ENCODE measurements around the gene FAM184B.
"Not testable (repeated sequence)": the region's sequence is repeated elsewhere in the genome, so short reads cannot be mapped to it uniquely, and the experiment has no call there.

Gene FAM184B

DNA sequence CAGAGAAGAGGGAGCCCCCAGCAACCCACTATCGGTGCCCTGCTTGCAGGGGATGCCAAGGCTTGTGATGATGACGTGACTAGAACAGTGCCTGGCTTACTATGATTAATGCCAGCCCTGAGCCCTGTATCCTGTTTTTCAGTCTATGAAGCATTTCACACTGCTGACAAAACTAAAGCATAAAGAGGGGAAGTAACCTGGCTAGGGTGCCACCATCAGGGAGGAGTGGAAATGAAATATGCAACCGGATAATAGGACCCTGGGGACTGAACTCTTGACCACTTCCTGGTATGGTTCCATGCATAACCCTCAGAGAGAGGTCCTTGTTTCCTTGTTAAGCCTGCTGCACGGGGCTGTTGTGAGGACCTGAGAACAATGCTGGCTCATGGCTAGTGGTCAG lies 116.7 kb downstream of the FAM184B start:
- no peaks in the 10 kb centered on the region for H3K9me3 ChIP-seq (ENCODE audit: control extremely low read depth in 1 of 5, control insufficient read depth in 4 of 5, insufficient read depth in 2 of 5, low read depth in 1 of 5, low read length in 4 of 5)
- CTCF ChIA-PET = interaction anchor here (0.7 to 1.4 kb wide), 3 partner anchors 82 to 285 kb away, joined by 3 to 4 read pairs (median 3); no protein-coding TSS in a partner anchor
- 13% methylated on average over 3 of the region's 4 CpGs for WGBS (ENCODE audit: insufficient coverage)
- H3K27me3 ChIP-seq (replicated peaks in 2 of 5; ENCODE audit: control insufficient read depth in 4 of 5, insufficient read depth in 5 of 5, low read length in 4 of 5) = no peaks in the 10 kb centered on the region
- DNase-seq = peak; percentile 13 to 73 (median 60)
- no peak overlapping the region for H3K27ac ChIP-seq (ENCODE audit: insufficient read depth in 1 of 2, low read depth in 1 of 2, low read length in 2 of 2, poor library complexity in 1 of 2, severe bottlenecking in 2 of 2)
- no peaks in the 10 kb centered on the region for H3K36me3 ChIP-seq (ENCODE audit: control insufficient read depth in 4 of 4, insufficient read depth in 4 of 4, low read length in 3 of 4)
- H3K4me1 ChIP-seq (ENCODE audit: control extremely low read depth in 1 of 4, control insufficient read depth in 4 of 4, insufficient read depth in 4 of 4, low read length in 3 of 4) = peaks cover 4 to 21% (median 9%) of the 10 kb centered on the region in 4 experiments
- H3K4me3 ChIP-seq (ENCODE audit: control insufficient read depth in 1 of 7, extremely low read depth in 1 of 7, insufficient read depth in 4 of 7, low read depth in 2 of 7, low read length in 6 of 7) = peak overlapping the region in 1 of 7 experiments; percentile 7
- POLR2A ChIA-PET = no interaction called here

DNA sequence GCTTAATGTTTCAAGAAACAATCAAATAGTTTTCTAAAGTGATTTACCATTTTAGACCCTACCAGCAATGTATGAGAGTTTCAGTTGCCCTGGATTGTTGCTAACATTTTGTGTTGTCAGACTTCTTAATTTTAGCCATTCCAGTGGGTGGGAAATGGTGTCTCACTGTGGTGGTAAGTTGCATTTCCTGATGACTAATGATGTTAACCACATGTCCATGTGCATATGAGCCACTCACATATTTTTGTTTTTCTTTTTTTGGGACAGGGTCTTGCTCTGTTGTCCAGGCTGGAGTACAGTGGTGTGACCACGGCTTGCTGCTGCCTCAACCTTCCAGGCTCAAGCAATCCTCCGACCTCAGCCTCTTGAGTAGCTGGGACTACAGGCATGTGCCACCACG lies 118.7 kb downstream of the FAM184B start:
- POLR2A ChIA-PET = no interaction called here

GRCh38 chr4:17659196-17659595 lies 122.2 kb downstream of the FAM184B start:
- POLR2A ChIA-PET; H3K9me3 ChIP-seq (ENCODE audit: control extremely low read depth in 1 of 5, control insufficient read depth in 4 of 5, insufficient read depth in 2 of 5, low read depth in 1 of 5, low read length in 4 of 5); DNase-seq; H3K27me3 ChIP-seq (replicated peaks in 2 of 5; ENCODE audit: control insufficient read depth in 4 of 5, insufficient read depth in 5 of 5, low read length in 4 of 5); H3K27ac ChIP-seq (ENCODE audit: insufficient read depth in 1 of 2, low read depth in 1 of 2, low read length in 2 of 2, poor library complexity in 1 of 2, severe bottlenecking in 2 of 2); H3K36me3 ChIP-seq (ENCODE audit: control insufficient read depth in 4 of 4, insufficient read depth in 4 of 4, low read length in 3 of 4); H3K4me1 ChIP-seq (ENCODE audit: control extremely low read depth in 1 of 4, control insufficient read depth in 4 of 4, insufficient read depth in 4 of 4, low read length in 3 of 4); H3K4me3 ChIP-seq (ENCODE audit: control insufficient read depth in 1 of 7, extremely low read depth in 1 of 7, insufficient read depth in 4 of 7, low read depth in 2 of 7, low read length in 6 of 7): not testable (repeated sequence)
- CTCF ChIA-PET = interaction anchor here (2.3 kb wide), 1 partner anchor 11 kb away, joined by 7 read pairs; no protein-coding TSS in a partner anchor
- WGBS (ENCODE audit: insufficient coverage) = 100% methylated on average over 2 of the region's 8 CpGs

More for the DNA sequence above, 118.7 kb downstream of the FAM184B start:
- H3K27me3 ChIP-seq (replicated peaks in 2 of 5; ENCODE audit: control insufficient read depth in 4 of 5, insufficient read depth in 5 of 5, low read length in 4 of 5) = no peaks in the 10 kb centered on the region
- H3K27ac ChIP-seq (ENCODE audit: insufficient read depth in 1 of 2, low read depth in 1 of 2, low read length in 2 of 2, poor library complexity in 1 of 2, severe bottlenecking in 2 of 2) = no peak overlapping the region
- H3K4me3 ChIP-seq (ENCODE audit: control insufficient read depth in 1 of 7, extremely low read depth in 1 of 7, insufficient read depth in 4 of 7, low read depth in 2 of 7, low read length in 6 of 7) = no peak overlapping the region
- WGBS (ENCODE audit: insufficient coverage) = 100% methylated on average over 2 of the region's 3 CpGs
- peaks cover 4 to 21% (median 9%) of the 10 kb centered on the region in 4 experiments for H3K4me1 ChIP-seq (ENCODE audit: control extremely low read depth in 1 of 4, control insufficient read depth in 4 of 4, insufficient read depth in 4 of 4, low read length in 3 of 4)
- no peaks in the 10 kb centered on the region for H3K9me3 ChIP-seq (ENCODE audit: control extremely low read depth in 1 of 5, control insufficient read depth in 4 of 5, insufficient read depth in 2 of 5, low read depth in 1 of 5, low read length in 4 of 5)
- peak; percentile 13 to 58 (median 52) for DNase-seq
- no peaks in the 10 kb centered on the region for H3K36me3 ChIP-seq (ENCODE audit: control insufficient read depth in 4 of 4, insufficient read depth in 4 of 4, low read length in 3 of 4)
- CTCF ChIA-PET = no interaction called here

- Histone ChIP-seq H3K27me3 (replicated peaks in 2 of 5; ENCODE audit: control insufficient read depth in 4 of 5, insufficient read depth in 5 of 5, low read length in 4 of 5) (no peaks in the 10 kb centered on the region), H3K4me1 (ENCODE audit: control extremely low read depth in 1 of 4, control insufficient read depth in 4 of 4, insufficient read depth in 4 of 4, low read length in 3 of 4) (peaks cover 0 to 4% (median 0%) of the 10 kb centered on the region in 4 experiments), H3K9me3 (ENCODE audit: control extremely low read depth in 1 of 5, control insufficient read depth in 4 of 5, insufficient read depth in 2 of 5, low read depth in 1 of 5, low read length in 4 of 5) (no peaks in the 10 kb centered on the region), H3K27ac (ENCODE audit: insufficient read depth in 1 of 2, low read depth in 1 of 2, low read length in 2 of 2, poor library complexity in 1 of 2, severe bottlenecking in 2 of 2) (no peak overlapping the region), H3K36me3 (ENCODE audit: control insufficient read depth in 4 of 4, insufficient read depth in 4 of 4, low read length in 3 of 4) (no peaks in the 10 kb centered on the region), H3K4me3 (ENCODE audit: control insufficient read depth in 1 of 7, extremely low read depth in 1 of 7, insufficient read depth in 4 of 7, low read depth in 2 of 7, low read length in 6 of 7) (no peak overlapping the region)
- no peak for DNase-seq
- POLR2A ChIA-PET = no interaction called here
- CTCF ChIA-PET = no interaction called here
- WGBS (ENCODE audit: insufficient coverage) = 96% methylated on average over 9 of the region's 9 CpGs
Measured at GRCh38 chr4:17657849-17658248, 123.6 kb downstream of the FAM184B start.

DNA sequence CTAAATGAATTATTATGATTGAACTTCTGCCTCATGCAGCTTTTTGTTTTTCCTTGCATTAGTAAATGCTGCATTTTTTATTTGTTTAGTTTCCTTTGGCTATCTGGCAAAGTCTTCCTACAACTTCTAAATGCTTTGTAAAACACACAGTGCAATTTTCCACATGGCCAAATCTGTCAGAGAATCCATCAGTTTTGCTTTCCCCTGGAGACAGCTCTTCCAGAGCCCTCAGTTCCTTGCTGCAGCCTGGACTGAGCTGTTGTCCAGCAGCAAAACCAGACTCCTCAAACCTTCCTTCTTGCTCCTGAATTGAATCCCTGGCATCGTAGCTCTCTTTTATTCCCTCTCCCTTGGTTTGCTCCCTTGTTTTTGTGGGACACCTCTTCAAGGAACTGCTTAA lies 124.3 kb downstream of the FAM184B start:
- 100% methylated on average over 1 of the region's 1 CpG for WGBS (ENCODE audit: insufficient coverage)
- ChIA-PET POLR2A (interaction anchor here (0.6 kb wide), 1 partner anchor 82 kb away, joined by 3 read pairs; no protein-coding TSS in a partner anchor), CTCF (no interaction called here)

DNA sequence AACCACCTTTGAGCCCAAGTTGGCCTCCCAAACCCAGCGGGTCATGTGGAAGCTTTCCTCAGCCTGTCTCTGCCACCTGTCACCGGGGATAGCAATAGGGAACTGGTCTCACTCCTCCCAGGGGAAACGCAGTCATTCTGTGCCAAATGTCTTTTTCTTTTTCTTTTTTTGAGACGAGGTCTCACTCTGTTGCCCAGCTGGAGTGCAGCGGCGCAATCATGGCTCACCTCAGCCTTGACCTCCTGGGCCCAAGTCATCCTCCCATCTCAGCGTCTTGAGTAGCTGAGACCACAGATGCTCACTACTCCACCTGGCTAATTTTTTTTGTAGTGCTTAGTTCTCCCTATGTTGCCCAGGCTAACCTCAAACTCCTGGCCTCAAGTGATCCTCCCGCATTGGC lies 126.7 kb downstream of the FAM184B start:
- DNase-seq = no peak
- CTCF ChIA-PET = no interaction called here
- no peaks in the 10 kb centered on the region for H3K9me3 ChIP-seq (ENCODE audit: control extremely low read depth in 1 of 5, control insufficient read depth in 4 of 5, insufficient read depth in 2 of 5, low read depth in 1 of 5, low read length in 4 of 5)
- no peaks in the 10 kb centered on the region for H3K27me3 ChIP-seq (replicated peaks in 2 of 5; ENCODE audit: control insufficient read depth in 4 of 5, insufficient read depth in 5 of 5, low read length in 4 of 5)
- no peak overlapping the region for H3K4me3 ChIP-seq (ENCODE audit: control insufficient read depth in 1 of 7, extremely low read depth in 1 of 7, insufficient read depth in 4 of 7, low read depth in 2 of 7, low read length in 6 of 7)
- H3K4me1 ChIP-seq (ENCODE audit: control extremely low read depth in 1 of 4, control insufficient read depth in 4 of 4, insufficient read depth in 4 of 4, low read length in 3 of 4) = no peaks in the 10 kb centered on the region
- 74% methylated on average over 5 of the region's 8 CpGs for WGBS (ENCODE audit: insufficient coverage)
- no peak overlapping the region for H3K27ac ChIP-seq (ENCODE audit: insufficient read depth in 1 of 2, low read depth in 1 of 2, low read length in 2 of 2, poor library complexity in 1 of 2, severe bottlenecking in 2 of 2)
- no peaks in the 10 kb centered on the region for H3K36me3 ChIP-seq (ENCODE audit: control insufficient read depth in 4 of 4, insufficient read depth in 4 of 4, low read length in 3 of 4)
- POLR2A ChIA-PET = no interaction called here

More for the DNA sequence above, 124.3 kb downstream of the FAM184B start:
- Histone ChIP-seq H3K36me3 (ENCODE audit: control insufficient read depth in 4 of 4, insufficient read depth in 4 of 4, low read length in 3 of 4) (no peaks in the 10 kb centered on the region), H3K9me3 (ENCODE audit: control extremely low read depth in 1 of 5, control insufficient read depth in 4 of 5, insufficient read depth in 2 of 5, low read depth in 1 of 5, low read length in 4 of 5) (no peaks in the 10 kb centered on the region), H3K4me3 (ENCODE audit: control insufficient read depth in 1 of 7, extremely low read depth in 1 of 7, insufficient read depth in 4 of 7, low read depth in 2 of 7, low read length in 6 of 7) (no peak overlapping the region), H3K4me1 (ENCODE audit: control extremely low read depth in 1 of 4, control insufficient read depth in 4 of 4, insufficient read depth in 4 of 4, low read length in 3 of 4) (no peaks in the 10 kb centered on the region), H3K27me3 (replicated peaks in 2 of 5; ENCODE audit: control insufficient read depth in 4 of 5, insufficient read depth in 5 of 5, low read length in 4 of 5) (no peaks in the 10 kb centered on the region), H3K27ac (ENCODE audit: insufficient read depth in 1 of 2, low read depth in 1 of 2, low read length in 2 of 2, poor library complexity in 1 of 2, severe bottlenecking in 2 of 2) (no peak overlapping the region)
- DNase-seq = no peak

GRCh38 chr4:17650406-17650805 lies 131.0 kb downstream of the FAM184B start:
- POLR2A ChIA-PET = no interaction called here

More at GRCh38 chr4:17650406-17650805, 131.0 kb downstream of the FAM184B start:
- 86% methylated on average over 1 of the region's 2 CpGs for WGBS (ENCODE audit: insufficient coverage)
- H3K9me3 ChIP-seq (ENCODE audit: control extremely low read depth in 1 of 5, control insufficient read depth in 4 of 5, insufficient read depth in 2 of 5, low read depth in 1 of 5, low read length in 4 of 5) = no peaks in the 10 kb centered on the region
- no peaks in the 10 kb centered on the region for H3K36me3 ChIP-seq (ENCODE audit: control insufficient read depth in 4 of 4, insufficient read depth in 4 of 4, low read length in 3 of 4)
- DNase-seq = no peak
- no peaks in the 10 kb centered on the region for H3K27me3 ChIP-seq (replicated peaks in 2 of 5; ENCODE audit: control insufficient read depth in 4 of 5, insufficient read depth in 5 of 5, low read length in 4 of 5)
- CTCF ChIA-PET = interaction anchor here (0.7 kb wide), 1 partner anchor 14 kb away, joined by 3 read pairs; no protein-coding TSS in a partner anchor
- no peaks in the 10 kb centered on the region for H3K4me1 ChIP-seq (ENCODE audit: control extremely low read depth in 1 of 4, control insufficient read depth in 4 of 4, insufficient read depth in 4 of 4, low read length in 3 of 4)
- no peak overlapping the region for H3K4me3 ChIP-seq (ENCODE audit: control insufficient read depth in 1 of 7, extremely low read depth in 1 of 7, insufficient read depth in 4 of 7, low read depth in 2 of 7, low read length in 6 of 7)
- no peak overlapping the region for H3K27ac ChIP-seq (ENCODE audit: insufficient read depth in 1 of 2, low read depth in 1 of 2, low read length in 2 of 2, poor library complexity in 1 of 2, severe bottlenecking in 2 of 2)
